PC-3 (cell line): Measurements from ENCODE around the gene KSR2. TPM values are rescaled to one million over a fixed set of nuclear protein-coding genes. Genes with fewer than 3 reads are reported as not detected.
A peak's percentile ranks its signal among the peaks of the same experiment; 100 is the strongest.

Source experiments
- ATAC-seq: fragments of 200-7000 bp; cut with Tn5 transposase; 2 replicates; pipeline ENCODE4 v1.9.1; 2020; ENCODE audit warnings: mild to moderate bottlenecking, moderate library complexity
- BruUV-seq: library from RNA; stranded (reverse); fragments of 400-500 nt; replicated peaks from 2 replicates; lab custom pipeline; 2021; lab: Mats Ljungman, UMichigan
- CTCF ChIA-PET: fragments of 300-600 bp; sonication (Branson Sonifier 250); formaldehyde crosslinking; loops from one replicate; lab custom pipeline; 2022; ENCODE audit warnings: antibody characterized with exemption; lab: Charles Lee
- POLR2A ChIA-PET: fragments of 300-600 bp; sonication (Branson Sonifier 250); formaldehyde crosslinking; loops from one replicate; lab custom pipeline; 2022; ENCODE audit warnings: antibody characterized with exemption; ENCODE audit not compliant: unreplicated experiment; lab: Charles Lee
- DNase-seq: peaks from one replicate; pipeline ENCODE4 v3.0.0-alpha.2; 2015
- H2AFZ ChIP-seq: fragments of 300-600 bp; sonication (generic); 2 replicates; pipeline ENCODE4 v1.6.0; 2016; ENCODE audit warnings: antibody characterized with exemption, low read length
- H3F3A ChIP-seq: fragments of 300-600 bp; sonication (generic); one replicate; pipeline ENCODE4 v1.6.0; 2017; ENCODE audit warnings: antibody characterized with exemption, low read length, control low read depth, mild to moderate bottlenecking; ENCODE audit not compliant: unreplicated experiment
- H3K27ac ChIP-seq: fragments of 300-600 bp; sonication (generic); 2 replicates; pipeline ENCODE4 v1.5.1; 2016; ENCODE audit warnings: mild to moderate bottlenecking, low read length
- H3K27me3 ChIP-seq: fragments of 300-600 bp; sonication (generic); 2 replicates; pipeline ENCODE4 v1.6.1; 2016; ENCODE audit warnings: low read length, mixed read lengths
- H3K36me3 ChIP-seq: fragments of 300-600 bp; sonication (generic); 2 replicates; pipeline ENCODE4 v1.6.1; 2016; ENCODE audit warnings: low read depth, mixed run types, low read length, mixed read lengths
- H3K4me1 ChIP-seq: fragments of 300-600 bp; sonication (generic); 2 replicates; pipeline ENCODE4 v1.5.1; 2016; ENCODE audit warnings: low read length; ENCODE audit not compliant: insufficient read depth
- H3K4me2 ChIP-seq: fragments of 300-600 bp; sonication (generic); 2 replicates; pipeline ENCODE4 v1.6.0; 2016; ENCODE audit warnings: low read length
- H3K4me3 ChIP-seq: fragments of 300-600 bp; sonication (generic); 2 replicates; pipeline ENCODE4 v1.5.1; 2016; ENCODE audit warnings: mild to moderate bottlenecking, low read length, mixed read lengths
- H3K79me2 ChIP-seq: fragments of 300-600 bp; sonication (generic); 2 replicates; pipeline ENCODE4 v1.6.1; 2017; ENCODE audit warnings: low read length, mixed read lengths
- H3K9ac ChIP-seq: fragments of 300-600 bp; sonication (generic); 2 replicates; pipeline ENCODE4 v1.6.0; 2016; ENCODE audit warnings: mild to moderate bottlenecking, low read length
- H3K9me2 ChIP-seq: fragments of 300-600 bp; sonication (generic); replicated peaks from 2 replicates; pipeline ENCODE4 v1.6.1; 2016; ENCODE audit warnings: mixed run types, low read length, mixed read lengths
- H3K9me3 ChIP-seq: fragments of 300-600 bp; sonication (generic); 2 replicates; pipeline ENCODE4 v1.6.1; 2016; ENCODE audit warnings: low read length, mixed read lengths
- H4K20me1 ChIP-seq: fragments of 300-600 bp; sonication (generic); 2 replicates; pipeline ENCODE4 v1.6.1; 2016; ENCODE audit warnings: low read length, mixed read lengths
- EZH2 ChIP-seq: fragments of 300-600 bp; sonication (generic); IDR thresholded peaks from one replicate; pipeline ENCODE4 v1.6.1; 2017; ENCODE audit warnings: antibody characterized with exemption, mild to moderate bottlenecking, low read length; ENCODE audit not compliant: unreplicated experiment
- EZH2phosphoT487 ChIP-seq: fragments of 300-600 bp; sonication (generic); IDR thresholded peaks from 2 replicates; pipeline ENCODE4 v1.6.1; 2018; ENCODE audit warnings: mild to moderate bottlenecking, antibody characterized with exemption, low read length, borderline replicate concordance
- intact Hi-C: fragments of 100-400 bp; cut with micrococcal nuclease; formaldehyde crosslinking; loops from 2 replicates; pipeline ENCODE4 v1.9.0; 2023
- total RNA-seq: library from RNA; depleted of rRNA; stranded (reverse); fragments of >200 nt; gene quantifications from 2 replicates; pipeline ENCODE4 v1.2.3, GENCODE V29; 2014
- TF ChIP-seq, protein P1 (sequence below): fragments of 300-600 bp; sonication (generic); conservative IDR thresholded peaks from 2 replicates; pipeline ENCODE4 v1.5.1; 2017; ENCODE audit warnings: antibody characterized with exemption, low read depth, mild to moderate bottlenecking, low read length

The KSR2 gene
- total RNA-seq, 1 experiment from 2014 or later = 0.80 TPM

DNA sequence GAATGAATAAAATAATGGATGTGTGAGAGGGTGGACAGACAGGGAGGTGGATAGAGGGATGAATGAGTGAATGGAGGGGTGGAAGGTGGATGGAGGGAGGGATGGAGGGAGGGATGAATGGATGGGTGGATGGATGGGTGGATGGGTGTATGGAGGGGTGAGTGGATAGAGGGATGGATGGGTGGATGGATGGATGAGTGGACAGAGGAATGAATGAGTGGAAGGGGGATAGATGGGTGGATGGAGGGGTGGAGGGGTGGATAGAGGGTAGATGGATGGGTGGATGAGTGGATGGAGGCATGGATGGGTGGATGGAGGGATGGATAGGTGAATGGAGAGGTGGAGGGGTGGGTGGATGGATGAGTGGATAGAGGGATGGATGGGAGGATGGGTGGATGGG, 559.5 kb downstream of the KSR2 start:
- Histone ChIP-seq H3K9ac (no peak overlapping the region), H3K27me3 (0 out of 2 replicates have a peak, but pooled peaks cover 4% of the 10 kb centered on the region), H3K4me2 (no peak overlapping the region), H3K9me2 (no peaks in the 10 kb centered on the region), H3K4me1 (peaks cover 8% of the 10 kb centered on the region), H4K20me1 (no peaks in the 10 kb centered on the region), H3K79me2 (no peaks in the 10 kb centered on the region), H3K27ac (no peak overlapping the region), H3K9me3 (no peaks in the 10 kb centered on the region), H3K4me3 (no peak overlapping the region), H3K36me3 (no peaks in the 10 kb centered on the region), H3F3A (no peaks in the 10 kb centered on the region), H2AFZ (no peak overlapping the region)
- ATAC-seq = no peak
- BruUV-seq = no TSS peak
- no peak for DNase-seq
- TF ChIP-seq, protein P1, sequence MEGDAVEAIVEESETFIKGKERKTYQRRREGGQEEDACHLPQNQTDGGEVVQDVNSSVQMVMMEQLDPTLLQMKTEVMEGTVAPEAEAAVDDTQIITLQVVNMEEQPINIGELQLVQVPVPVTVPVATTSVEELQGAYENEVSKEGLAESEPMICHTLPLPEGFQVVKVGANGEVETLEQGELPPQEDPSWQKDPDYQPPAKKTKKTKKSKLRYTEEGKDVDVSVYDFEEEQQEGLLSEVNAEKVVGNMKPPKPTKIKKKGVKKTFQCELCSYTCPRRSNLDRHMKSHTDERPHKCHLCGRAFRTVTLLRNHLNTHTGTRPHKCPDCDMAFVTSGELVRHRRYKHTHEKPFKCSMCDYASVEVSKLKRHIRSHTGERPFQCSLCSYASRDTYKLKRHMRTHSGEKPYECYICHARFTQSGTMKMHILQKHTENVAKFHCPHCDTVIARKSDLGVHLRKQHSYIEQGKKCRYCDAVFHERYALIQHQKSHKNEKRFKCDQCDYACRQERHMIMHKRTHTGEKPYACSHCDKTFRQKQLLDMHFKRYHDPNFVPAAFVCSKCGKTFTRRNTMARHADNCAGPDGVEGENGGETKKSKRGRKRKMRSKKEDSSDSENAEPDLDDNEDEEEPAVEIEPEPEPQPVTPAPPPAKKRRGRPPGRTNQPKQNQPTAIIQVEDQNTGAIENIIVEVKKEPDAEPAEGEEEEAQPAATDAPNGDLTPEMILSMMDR = no peak
- no peak for TF ChIP-seq EZH2phosphoT487
- no peak for TF ChIP-seq EZH2
- intact Hi-C loops = no loop called here
- POLR2A ChIA-PET = no interaction called here
- CTCF ChIA-PET = no interaction called here

DNA sequence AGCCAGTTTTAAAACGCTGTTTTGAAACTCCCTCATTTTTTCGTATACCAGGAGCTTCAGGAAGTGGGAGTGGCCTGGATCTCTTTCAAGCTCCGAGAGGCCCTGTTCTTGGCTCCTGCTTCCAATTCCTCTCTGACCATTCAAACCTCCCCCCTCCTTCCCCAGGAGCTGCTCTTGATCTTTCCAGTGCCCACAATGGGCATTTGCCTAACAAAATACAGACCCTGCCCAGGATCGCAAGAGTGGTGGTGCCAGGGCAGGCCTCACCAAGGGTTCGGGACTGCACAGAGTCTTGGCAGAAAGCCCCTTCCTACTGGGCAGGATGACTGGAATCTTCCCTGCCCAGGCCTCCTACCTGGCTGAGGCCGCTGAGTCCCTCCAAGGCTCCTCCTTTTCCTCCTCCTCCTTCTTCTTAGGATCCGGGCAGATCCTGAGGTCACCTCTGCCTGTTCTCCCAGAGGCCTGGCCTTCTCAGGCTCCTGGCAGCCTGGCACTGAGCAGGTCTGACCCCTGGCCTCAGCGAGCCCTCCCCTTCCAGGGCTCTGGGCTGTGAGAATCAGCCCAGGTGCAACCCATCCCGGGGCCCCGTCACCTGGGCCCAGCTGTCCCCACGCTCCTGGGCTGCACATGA, 560.5 kb downstream of the KSR2 start:
- no peaks in the 10 kb centered on the region for H3K9me3 ChIP-seq
- TF ChIP-seq EZH2phosphoT487 (no peak), EZH2 (no peak)
- DNase-seq (peak; percentile 53), ATAC-seq (peak; percentile 89)
- no peak overlapping the region for H3K9ac ChIP-seq
- no peaks in the 10 kb centered on the region for H3K79me2 ChIP-seq
- BruUV-seq = no TSS peak
- H3K4me2 ChIP-seq = peak overlapping the region; percentile 58
- POLR2A ChIA-PET = no interaction called here
- no peak overlapping the region for H3K27ac ChIP-seq
- no peaks in the 10 kb centered on the region for H3K36me3 ChIP-seq
- H3K4me1 ChIP-seq = peaks cover 8% of the 10 kb centered on the region
- CTCF ChIA-PET = no interaction called here
- intact Hi-C loops = no loop called here
- H3K4me3 ChIP-seq = no peak overlapping the region
- H3K27me3 ChIP-seq = 0 out of 2 replicates have a peak, but pooled peaks cover 9% of the 10 kb centered on the region
- no peaks in the 10 kb centered on the region for H3F3A ChIP-seq
- H2AFZ ChIP-seq = peak overlapping the region; percentile 68; the same call in 1 of the 2 replicates
- H3K9me2 ChIP-seq = no peaks in the 10 kb centered on the region
- no peaks in the 10 kb centered on the region for H4K20me1 ChIP-seq

DNA sequence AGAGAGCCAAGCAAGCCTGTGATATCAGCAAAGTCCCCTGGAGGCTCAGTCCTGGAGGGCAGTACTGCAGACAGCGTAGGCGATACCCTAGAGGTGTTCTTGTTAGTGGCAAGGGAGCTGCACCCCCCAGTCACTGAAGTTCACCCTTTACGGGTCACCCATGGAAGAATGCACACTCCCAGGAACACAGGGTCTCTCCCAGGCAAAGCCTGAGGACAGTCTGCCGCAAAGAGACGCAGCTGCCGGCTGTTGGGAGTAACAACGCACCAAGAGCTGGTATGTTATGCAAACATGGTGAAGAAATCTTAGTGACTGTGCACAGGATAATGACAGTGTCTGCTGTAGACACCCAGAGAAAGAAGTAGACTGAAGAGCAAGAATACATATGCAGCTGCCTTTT, 563.9 kb downstream of the KSR2 start:
- TF ChIP-seq EZH2 = no peak
- TF ChIP-seq, protein P1 = no peak
- TF ChIP-seq EZH2phosphoT487 = no peak
- no peaks in the 10 kb centered on the region for H3K79me2 ChIP-seq
- intact Hi-C loops = no loop called here
- H3K27ac ChIP-seq = no peak overlapping the region
- no peak overlapping the region for H3K4me2 ChIP-seq
- H4K20me1 ChIP-seq = no peaks in the 10 kb centered on the region
- H2AFZ ChIP-seq = no peak overlapping the region
- H3K36me3 ChIP-seq = no peaks in the 10 kb centered on the region
- no peak overlapping the region for H3K9ac ChIP-seq
- POLR2A ChIA-PET = no interaction called here
- H3K27me3 ChIP-seq = 0 out of 2 replicates have a peak, but pooled peaks cover 9% of the 10 kb centered on the region
- no peaks in the 10 kb centered on the region for H3F3A ChIP-seq
- ATAC-seq (no peak), DNase-seq (no peak)
- H3K9me2 ChIP-seq = no peaks in the 10 kb centered on the region
- no peak overlapping the region for H3K4me3 ChIP-seq
- no peaks in the 10 kb centered on the region for H3K9me3 ChIP-seq
- H3K4me1 ChIP-seq = peaks cover 8% of the 10 kb centered on the region
- no TSS peak for BruUV-seq
- CTCF ChIA-PET = no interaction called here
